AG09309 (cell line): ENCODE results near the gene PLXNA1.

Experiments
- DNase-seq: peaks from one replicate; pipeline ENCODE4 v3.0.0-alpha.2; 2010; ENCODE audit warnings: low read depth
- H3K4me3 ChIP-seq: 2 replicates; pipeline ENCODE4 v1.5.1; 2011; ENCODE audit warnings: mild to moderate bottlenecking, low read depth, low read length, moderate library complexity; ENCODE audit not compliant: control insufficient read depth
- TF ChIP-seq, protein P1 (sequence below): IDR thresholded peaks from 2 replicates; pipeline ENCODE4 v1.5.1; 2011; ENCODE audit warnings: mild to moderate bottlenecking, low read depth, low read length, inconsistent platforms; ENCODE audit not compliant: insufficient read depth, control insufficient read depth; ENCODE audit errors: missing control alignments

Gene PLXNA1

DNA sequence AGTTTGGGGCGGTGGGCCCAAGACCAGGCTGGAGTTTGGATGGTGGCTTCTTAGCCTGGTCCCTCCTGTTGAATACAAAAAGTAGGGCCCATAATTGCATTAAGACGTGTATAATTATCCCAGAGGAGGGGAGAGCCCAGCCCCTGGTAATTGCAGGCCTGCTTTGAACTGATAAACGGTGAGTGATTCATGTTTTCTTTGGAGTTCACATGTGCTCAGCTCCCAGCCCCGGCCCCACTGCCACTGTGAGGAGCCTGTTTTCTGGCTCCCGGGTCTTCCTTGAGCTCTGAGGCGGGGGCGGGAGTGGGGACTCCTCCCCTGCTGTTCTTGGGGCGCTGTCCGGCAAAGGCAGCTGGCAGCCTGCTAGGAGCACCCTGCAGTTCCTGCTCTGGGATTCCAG, 3.1 kb downstream of the PLXNA1 start:
- no peak for DNase-seq
- TF ChIP-seq, protein P1, sequence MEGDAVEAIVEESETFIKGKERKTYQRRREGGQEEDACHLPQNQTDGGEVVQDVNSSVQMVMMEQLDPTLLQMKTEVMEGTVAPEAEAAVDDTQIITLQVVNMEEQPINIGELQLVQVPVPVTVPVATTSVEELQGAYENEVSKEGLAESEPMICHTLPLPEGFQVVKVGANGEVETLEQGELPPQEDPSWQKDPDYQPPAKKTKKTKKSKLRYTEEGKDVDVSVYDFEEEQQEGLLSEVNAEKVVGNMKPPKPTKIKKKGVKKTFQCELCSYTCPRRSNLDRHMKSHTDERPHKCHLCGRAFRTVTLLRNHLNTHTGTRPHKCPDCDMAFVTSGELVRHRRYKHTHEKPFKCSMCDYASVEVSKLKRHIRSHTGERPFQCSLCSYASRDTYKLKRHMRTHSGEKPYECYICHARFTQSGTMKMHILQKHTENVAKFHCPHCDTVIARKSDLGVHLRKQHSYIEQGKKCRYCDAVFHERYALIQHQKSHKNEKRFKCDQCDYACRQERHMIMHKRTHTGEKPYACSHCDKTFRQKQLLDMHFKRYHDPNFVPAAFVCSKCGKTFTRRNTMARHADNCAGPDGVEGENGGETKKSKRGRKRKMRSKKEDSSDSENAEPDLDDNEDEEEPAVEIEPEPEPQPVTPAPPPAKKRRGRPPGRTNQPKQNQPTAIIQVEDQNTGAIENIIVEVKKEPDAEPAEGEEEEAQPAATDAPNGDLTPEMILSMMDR = no peak
- no peak overlapping the region for H3K4me3 ChIP-seq

DNA sequence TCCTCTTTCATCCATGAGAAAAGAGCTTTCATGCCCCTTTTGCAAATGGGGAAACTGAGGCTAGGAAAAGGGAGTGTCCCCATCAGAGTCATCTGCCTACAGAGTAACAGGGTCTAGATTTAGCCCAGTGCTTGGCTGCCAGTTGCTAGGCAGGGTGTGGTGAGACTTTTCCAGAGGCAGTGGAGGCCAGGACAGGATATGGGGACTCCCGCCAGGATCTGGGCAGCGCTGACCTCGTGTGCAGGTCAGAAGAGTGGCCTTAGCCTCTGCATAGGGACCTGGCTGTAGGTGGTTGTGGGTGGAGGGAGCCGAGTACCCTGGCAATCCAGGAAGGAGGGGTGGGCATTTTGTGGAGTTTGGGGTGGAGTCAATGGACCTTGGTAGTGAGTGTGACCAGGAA, 4.2 kb downstream of the PLXNA1 start:
- no peak for DNase-seq
- no peak overlapping the region for H3K4me3 ChIP-seq
- TF ChIP-seq, protein P1 = no peak

DNA sequence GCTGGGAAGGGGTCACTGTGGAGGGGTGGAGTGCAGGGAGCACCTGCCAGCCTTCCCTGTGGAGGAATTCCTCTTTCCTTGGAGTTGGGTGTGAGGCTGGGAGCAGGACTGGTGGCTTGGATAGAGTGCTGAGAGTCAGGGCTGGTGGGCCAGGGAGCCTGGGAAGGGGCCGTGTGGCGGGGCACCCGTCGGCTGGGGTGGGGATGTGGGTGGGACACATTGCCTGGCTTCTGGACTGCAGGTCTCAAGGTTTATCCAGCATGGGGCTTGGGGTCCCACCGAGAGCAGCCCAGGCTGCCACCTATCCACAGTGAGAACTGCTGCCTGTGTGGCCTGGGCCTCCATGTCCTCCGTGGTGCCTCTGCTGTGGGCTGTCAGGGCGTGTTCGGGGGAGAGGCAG, 4.7 kb downstream of the PLXNA1 start:
- DNase-seq = no peak
- no peak overlapping the region for H3K4me3 ChIP-seq
- TF ChIP-seq, protein P1 = no peak

GRCh38 chr3:126988451-126989021, 5.6 kb downstream of the PLXNA1 start:
- H3K4me3 ChIP-seq = no peak overlapping the region
- DNase-seq = no peak
- TF ChIP-seq, protein P1 = no peak

- TF ChIP-seq, protein P1 = no peak
- no peak overlapping the region for H3K4me3 ChIP-seq
- DNase-seq = no peak
Measured at GRCh38 chr3:126989316-126990023, 6.6 kb downstream of the PLXNA1 start.

- TF ChIP-seq, protein P1 = no peak
- DNase-seq = no peak
Measured at GRCh38 chr3:126990024-126990700, 7.2 kb downstream of the PLXNA1 start.

More at GRCh38 chr3:126990024-126990700, 7.2 kb downstream of the PLXNA1 start:
- no peak overlapping the region for H3K4me3 ChIP-seq
